Adrenal gland (tissue), 5 donors: ENCODE data around the gene PDIA5.

Experiments used
- CTCF ChIP-seq, 6 experiments: fragments of 450-650 bp in 4 of 6; fragments of 200-600 bp in 2 of 6; sonication (generic) in 1 of 6; IDR thresholded peaks; 1 replicate in 5 of 6; 2 replicates in 1 of 6; pipeline versions ENCODE4 v1.5.1 to v1.8.0; 2016 to 2021; ENCODE audit warnings: antibody characterized with exemption in 6 of 6, mild to moderate bottlenecking in 2 of 6, moderate library complexity in 1 of 6
- POLR2A ChIP-seq, 2 donors: fragments of 450-650 bp; IDR thresholded peaks; one replicate each; pipeline ENCODE4 v1.6.1; 2017; ENCODE audit warnings: antibody characterized with exemption in 2 of 2, mild to moderate bottlenecking in 2 of 2, moderate library complexity in 1 of 2
- donor health status: DM: no; HTN: no; CAD: no.

GRCh38 chr3:123032057-123032456, 34.8 kb upstream of the PDIA5 start:
- no peak for TF ChIP-seq CTCF (IDR thresholded peaks at IDR 0.05)
- TF ChIP-seq POLR2A (IDR thresholded peaks at IDR 0.05), result no peak
